Nephron (organoid): Measurements from ENCODE around the gene KRTCAP2.
"Not testable (repeated sequence)": the region's sequence is repeated elsewhere in the genome, so short reads cannot be mapped to it uniquely, and the experiment has no call there.

Source experiments
- H3K27ac Mint-ChIP-seq, 3 experiments: 2 replicates each; pipeline ENCODE4 v1.8.0; 2020; ENCODE audit warnings: mixed read lengths in 3 of 3, mild to moderate bottlenecking in 2 of 3, moderate library complexity in 1 of 3
- H3K27me3 Mint-ChIP-seq: 2 replicates; pipeline ENCODE4 v1.8.0; 2021; ENCODE audit warnings: low read depth, mild to moderate bottlenecking, moderate library complexity, mixed read lengths
- H3K36me3 Mint-ChIP-seq: 2 replicates; pipeline ENCODE4 v1.8.0; 2020; ENCODE audit warnings: low read depth, mixed read lengths
- H3K4me1 Mint-ChIP-seq: 2 replicates; pipeline ENCODE4 v1.8.0; 2020; ENCODE audit warnings: mixed read lengths
- H3K4me3 Mint-ChIP-seq, 3 experiments: 2 replicates each; pipeline ENCODE4 v1.8.0; 2020; ENCODE audit warnings: mild to moderate bottlenecking in 3 of 3, mixed read lengths in 3 of 3, moderate library complexity in 2 of 3
- H3K9me3 Mint-ChIP-seq: 2 replicates; pipeline ENCODE4 v1.8.0; 2020; ENCODE audit warnings: mixed read lengths
- CTCF ChIP-seq, 3 experiments: fragments of 200-600 bp; sonication (generic); IDR thresholded peaks; one replicate each; pipeline ENCODE4 v1.5.0; 2021; ENCODE audit warnings: antibody characterized with exemption in 3 of 3; ENCODE audit not compliant: unreplicated experiment in 3 of 3

Gene KRTCAP2

DNA sequence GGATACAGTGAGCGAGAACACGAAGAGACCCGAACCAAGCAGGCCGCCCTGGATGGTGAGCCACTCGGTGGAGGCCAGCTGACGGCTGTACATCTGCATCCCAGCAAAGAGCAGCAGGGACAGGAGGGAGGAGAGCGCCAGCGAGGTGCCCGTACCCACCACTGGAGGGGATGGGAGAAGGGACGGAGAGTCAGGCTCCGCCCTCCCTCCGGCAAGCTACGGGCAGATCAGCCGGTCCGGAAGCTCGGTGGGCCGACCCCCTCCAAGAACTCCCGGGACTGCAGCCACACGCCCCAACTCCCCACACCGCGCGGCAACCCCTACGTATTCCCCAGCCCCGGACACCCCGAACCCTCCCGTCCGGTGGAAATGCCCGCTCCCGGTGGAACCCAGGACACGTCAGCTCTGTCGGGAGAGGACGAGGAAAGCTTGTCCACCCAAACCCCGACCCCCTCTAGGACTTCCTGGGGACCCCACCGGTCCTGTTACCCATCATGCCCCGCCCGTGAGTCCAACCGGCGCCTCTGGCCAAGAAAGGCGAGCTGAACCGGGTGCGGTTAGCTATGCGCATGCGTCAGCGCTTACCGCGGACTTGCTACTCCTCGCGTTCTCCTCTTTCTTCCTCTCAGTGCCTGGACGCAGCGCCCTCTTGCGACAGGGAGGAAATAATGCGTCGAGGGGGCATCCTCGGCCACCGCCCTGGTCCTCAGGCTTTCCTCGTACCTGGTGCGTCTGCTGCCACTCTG lies at the start of gene KRTCAP2:
KRTCAP2 (minus strand) TSS at position 573 of the 746 bp plus-strand sequence; CDS start at position 493, 80 bp downstream.
- H3K27me3 Mint-ChIP-seq, result peaks cover 13% of the 10 kb centered on the region
- H3K36me3 Mint-ChIP-seq, result peaks cover 18% of the 10 kb centered on the region
- H3K4me3 Mint-ChIP-seq, result peak within 1 kb of the TSS; percentile 91 to 98 (median 97)
- peak; percentile 93 to 97 (median 95) for TF ChIP-seq CTCF (IDR thresholded peaks at IDR 0.05; ENCODE audit: unreplicated experiment in 3 of 3)
- no peaks in the 10 kb centered on the region for H3K9me3 Mint-ChIP-seq
- peaks cover 27% of the 10 kb centered on the region for H3K4me1 Mint-ChIP-seq
- H3K27ac Mint-ChIP-seq, result peak within 1 kb of the TSS; percentile 93 to 98 (median 97)

GRCh38 chr1:155220211-155220965 lies 47.3 kb upstream of the KRTCAP2 start:
- not testable (repeated sequence) for H3K4me3 Mint-ChIP-seq

GRCh38 chr1:155219592-155220031 lies 46.5 kb upstream of the KRTCAP2 start:
- Mint-ChIP-seq H3K36me3 (peaks cover 16% of the 10 kb centered on the region), H3K9me3 (no peaks in the 10 kb centered on the region), H3K4me3 (peak overlapping the region; percentile 70 to 76 (median 73)), H3K27ac (peak overlapping the region; percentile 67 to 94 (median 87)), H3K27me3 (no peaks in the 10 kb centered on the region), H3K4me1 (peaks cover 17% of the 10 kb centered on the region)
- no peak for TF ChIP-seq CTCF (IDR thresholded peaks at IDR 0.05; ENCODE audit: unreplicated experiment in 3 of 3)

More at GRCh38 chr1:155220211-155220965, 47.3 kb upstream of the KRTCAP2 start:
- peak overlapping the region in 1 of 3 experiments; percentile 67 for H3K27ac Mint-ChIP-seq
- H3K4me1 Mint-ChIP-seq, result peaks cover 21% of the 10 kb centered on the region
- H3K9me3 Mint-ChIP-seq, H3K27me3 Mint-ChIP-seq, H3K36me3 Mint-ChIP-seq: not testable (repeated sequence)

DNA sequence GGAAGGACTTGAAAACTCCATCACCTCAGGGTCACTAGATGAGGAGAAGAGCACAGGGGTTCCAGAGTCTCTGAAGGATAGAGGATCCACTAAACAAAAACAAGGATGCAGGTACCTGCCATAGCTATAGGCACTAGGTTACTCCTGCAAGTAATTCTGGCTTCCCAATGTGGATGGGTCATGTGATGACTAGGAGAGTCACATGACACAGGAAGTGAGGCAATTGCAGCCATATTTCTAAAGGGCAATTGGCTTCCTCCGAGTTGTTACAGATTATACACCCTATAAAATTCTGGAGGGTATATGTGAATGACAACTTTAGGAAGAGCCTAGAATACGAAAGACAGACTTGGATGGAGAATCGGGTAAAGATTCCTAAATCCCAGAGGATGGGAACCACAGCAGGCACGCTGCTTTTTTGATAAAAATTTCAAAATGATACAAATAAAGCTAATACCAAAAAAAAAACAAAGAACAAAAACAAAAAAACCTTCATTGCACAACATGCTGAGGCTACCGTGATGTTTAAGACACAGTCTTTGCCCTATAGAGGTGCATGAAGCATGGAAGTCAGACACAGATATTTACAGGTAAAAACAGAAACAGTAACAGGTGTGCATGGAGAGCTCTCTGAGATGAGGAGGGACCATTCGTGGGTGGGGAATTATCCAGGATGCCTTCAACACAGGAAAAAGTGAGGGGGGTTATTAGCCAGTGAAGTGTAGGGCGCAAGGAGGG lies 45.9 kb upstream of the KRTCAP2 start:
- no peaks in the 10 kb centered on the region for H3K9me3 Mint-ChIP-seq
- peaks cover 13% of the 10 kb centered on the region for H3K4me1 Mint-ChIP-seq
- TF ChIP-seq CTCF (IDR thresholded peaks at IDR 0.05; ENCODE audit: unreplicated experiment in 3 of 3), result no peak
- no peaks in the 10 kb centered on the region for H3K27me3 Mint-ChIP-seq
- peaks cover 12% of the 10 kb centered on the region for H3K36me3 Mint-ChIP-seq
- peak overlapping the region; percentile 67 to 94 (median 87) for H3K27ac Mint-ChIP-seq
- H3K4me3 Mint-ChIP-seq, result peak overlapping the region; percentile 70 to 76 (median 73)

- Mint-ChIP-seq H3K36me3 (peaks cover 12% of the 10 kb centered on the region), H3K4me1 (peaks cover 18% of the 10 kb centered on the region)
- not testable (repeated sequence) for H3K27ac Mint-ChIP-seq, H3K4me3 Mint-ChIP-seq, H3K9me3 Mint-ChIP-seq, H3K27me3 Mint-ChIP-seq
Observed at GRCh38 chr1:155214702-155215101, 41.6 kb upstream of the KRTCAP2 start.

DNA sequence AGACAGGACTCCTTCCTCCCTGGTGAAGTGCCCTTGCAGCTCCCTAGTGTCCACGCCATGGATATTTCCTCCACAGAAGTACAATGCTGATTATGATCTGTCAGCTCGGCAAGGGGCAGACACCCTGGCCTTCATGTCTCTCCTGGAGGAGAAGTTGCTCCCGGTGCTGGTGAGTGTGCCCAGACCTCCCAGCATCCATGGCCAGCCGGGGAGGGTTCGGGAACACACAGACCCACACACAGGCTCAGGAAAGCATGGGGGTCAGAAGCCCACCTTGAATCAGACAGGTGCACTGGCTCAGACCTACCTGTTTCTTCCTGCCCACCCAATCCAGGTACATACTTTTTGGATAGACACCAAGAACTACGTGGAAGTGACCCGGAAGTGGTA lies 38.9 kb upstream of the KRTCAP2 start:
- H3K4me3 Mint-ChIP-seq, H3K27ac Mint-ChIP-seq, H3K27me3 Mint-ChIP-seq, H3K9me3 Mint-ChIP-seq: not testable (repeated sequence)
- Mint-ChIP-seq H3K4me1 (peaks cover 18% of the 10 kb centered on the region), H3K36me3 (peaks cover 12% of the 10 kb centered on the region)

- H3K4me3 Mint-ChIP-seq, result peak overlapping the region; percentile 47 to 76 (median 65)
- H3K9me3 Mint-ChIP-seq, H3K36me3 Mint-ChIP-seq, H3K27me3 Mint-ChIP-seq: not testable (repeated sequence)
- H3K27ac Mint-ChIP-seq, result peak overlapping the region in 2 of 3 experiments; percentile 35 to 80
- peaks cover 23% of the 10 kb centered on the region for H3K4me1 Mint-ChIP-seq
Observed at GRCh38 chr1:155211381-155212050, 38.4 kb upstream of the KRTCAP2 start.
